Activated CD4-positive, alpha-beta T cell treated with anti-CD3 and anti-CD28 coated beads, Interleukin-2, amount 10 ng/mL, durations not matched to agents 24 days and 14 days (primary cell): ENCODE measurements around the gene PNPLA8. TPM values are rescaled to one million over a fixed set of nuclear protein-coding genes. Genes with fewer than 3 reads are reported as not detected.
"Not testable (repeated sequence)": the region's sequence is repeated elsewhere in the genome, so short reads cannot be mapped to it uniquely, and the experiment has no call there.

Experiments
- DNase-seq: peaks from one replicate; pipeline ENCODE4 v3.0.0; 2022
- H3K27ac Mint-ChIP-seq: one replicate; pipeline ENCODE4 v1.8.0; 2022; ENCODE audit warnings: mild to moderate bottlenecking, mixed read lengths
- H3K27me3 Mint-ChIP-seq: one replicate; pipeline ENCODE4 v1.8.0; 2022; ENCODE audit warnings: mixed read lengths
- H3K36me3 Mint-ChIP-seq: one replicate; pipeline ENCODE4 v1.8.0; 2022; ENCODE audit warnings: low read depth, mild to moderate bottlenecking, mixed read lengths
- H3K4me1 Mint-ChIP-seq: one replicate; pipeline ENCODE4 v1.8.0; 2021; ENCODE audit warnings: mixed read lengths
- H3K4me3 Mint-ChIP-seq: one replicate; pipeline ENCODE4 v1.8.0; 2022; ENCODE audit warnings: mild to moderate bottlenecking, moderate library complexity, mixed read lengths
- H3K9me3 Mint-ChIP-seq: one replicate; pipeline ENCODE4 v1.8.0; 2021; ENCODE audit warnings: mixed read lengths
- intact Hi-C: fragments of 100-400 bp; cut with micrococcal nuclease; formaldehyde crosslinking; loops from one replicate; pipeline ENCODE4 v1.15.1; 2023
- total RNA-seq: library from RNA; stranded (reverse); gene quantifications from 2 replicates; pipeline ENCODE4 v1.2.3, GENCODE V29; 2022

PNPLA8 gene
- 16.6 and 17.2 TPM in 2 replicates for total RNA-seq

GRCh38 chr7:108525985-108526767, at the start of gene PNPLA8:
TSS of gene PNPLA8 (minus strand) at chr7:108526135. CDS start at chr7:108515491, 10,644 bp downstream.
- H3K4me3 Mint-ChIP-seq: peak within 1 kb of the TSS; percentile 88

GRCh38 chr7:108575156-108575555, 49.2 kb upstream of the PNPLA8 start:
- Mint-ChIP-seq H3K27ac (no peak overlapping the region), H3K27me3 (no peaks in the 10 kb centered on the region), H3K9me3 (peaks cover 3% of the 10 kb centered on the region), H3K36me3 (peaks cover 60% of the 10 kb centered on the region), H3K4me1 (peaks cover 19% of the 10 kb centered on the region), H3K4me3 (no peak overlapping the region)
- no peak for DNase-seq
- intact Hi-C loops: no loop called here

More at GRCh38 chr7:108525985-108526767, at the start of gene PNPLA8:
- DNase-seq: peak; percentile 100
- intact Hi-C loops: loop anchor here (1.0 kb wide), 1 partner anchor 43 kb away; the partner anchor contains the start of genes DNAJB9 and THAP5
- Mint-ChIP-seq H3K27me3 (peaks cover 2% of the 10 kb centered on the region), H3K9me3 (no peaks in the 10 kb centered on the region), H3K4me1 (peaks cover 36% of the 10 kb centered on the region), H3K27ac (peak within 1 kb of the TSS; percentile 100), H3K36me3 (peaks cover 4% of the 10 kb centered on the region)

GRCh38 chr7:108572480-108572879, 46.5 kb upstream of the PNPLA8 start:
- intact Hi-C loops: no loop called here
- H3K36me3 Mint-ChIP-seq: peaks cover 56% of the 10 kb centered on the region
- no peak overlapping the region for H3K4me3 Mint-ChIP-seq
- no peak overlapping the region for H3K27ac Mint-ChIP-seq
- no peaks in the 10 kb centered on the region for H3K27me3 Mint-ChIP-seq
- peaks cover 31% of the 10 kb centered on the region for H3K4me1 Mint-ChIP-seq
- DNase-seq: no peak
- H3K9me3 Mint-ChIP-seq: no peaks in the 10 kb centered on the region

DNA sequence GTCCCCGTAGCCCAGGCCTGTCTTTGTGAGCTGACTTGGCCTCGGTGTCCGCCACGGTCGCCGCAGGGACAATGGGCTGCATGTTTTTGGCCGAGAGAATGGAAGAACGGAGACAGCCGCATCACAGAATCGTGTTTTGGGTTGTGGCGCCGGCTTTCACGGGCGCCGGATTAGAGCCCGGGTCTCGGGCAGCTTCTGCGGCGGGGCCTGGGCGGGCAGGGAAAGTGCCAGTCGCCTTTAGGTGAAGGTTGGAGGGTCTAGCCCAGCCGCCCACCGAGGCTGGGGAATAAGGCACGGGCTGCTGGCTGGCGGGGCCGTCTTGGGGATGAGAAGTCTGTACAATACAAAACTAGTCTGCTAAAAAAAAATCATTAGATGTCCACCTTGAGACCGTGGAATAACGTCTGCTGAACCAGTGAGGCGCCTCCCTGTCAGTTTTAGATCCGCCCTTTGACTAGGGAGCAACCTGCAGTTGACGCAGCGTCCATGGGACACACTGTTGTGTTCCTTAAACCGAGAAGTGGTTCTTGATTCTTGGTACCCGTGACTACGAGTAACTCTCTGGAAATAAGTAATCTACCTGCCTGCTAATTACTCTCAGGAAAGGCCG, 44.3 kb upstream of the PNPLA8 start:
- Mint-ChIP-seq H3K9me3 (peaks cover 6% of the 10 kb centered on the region), H3K36me3 (peaks cover 49% of the 10 kb centered on the region), H3K4me3 (peak overlapping the region; percentile 100), H3K4me1 (peaks cover 39% of the 10 kb centered on the region), H3K27ac (peak overlapping the region; percentile 100), H3K27me3 (no peaks in the 10 kb centered on the region)
- intact Hi-C loops: no loop called here
- DNase-seq: peak; percentile 86

- Mint-ChIP-seq H3K27me3 (no peaks in the 10 kb centered on the region), H3K27ac (peak within 1 kb of the TSS; percentile 100), H3K36me3 (peaks cover 49% of the 10 kb centered on the region), H3K9me3 (peaks cover 6% of the 10 kb centered on the region), H3K4me1 (peaks cover 39% of the 10 kb centered on the region), H3K4me3 (peak within 1 kb of the TSS; percentile 100)
- DNase-seq: peak; percentile 100
- intact Hi-C loops: loop anchor here (1.0 to 10.0 kb wide), 3 partner anchors 43 to 1007 kb away; partner anchors contain the start of genes CBLL1, COG5, DUS4L and PNPLA8
These were observed 43.6 kb upstream of the PNPLA8 start, which contains the start of the genes DNAJB9 and THAP5 for GRCh38 chr7:108569381-108570145. TSS of gene DNAJB9 (plus strand) at chr7:108569874. CDS start at chr7:108571727, 1,853 bp downstream. TSS of gene THAP5 (minus strand) at chr7:108569706. CDS start at chr7:108569569, 137 bp downstream.

DNA sequence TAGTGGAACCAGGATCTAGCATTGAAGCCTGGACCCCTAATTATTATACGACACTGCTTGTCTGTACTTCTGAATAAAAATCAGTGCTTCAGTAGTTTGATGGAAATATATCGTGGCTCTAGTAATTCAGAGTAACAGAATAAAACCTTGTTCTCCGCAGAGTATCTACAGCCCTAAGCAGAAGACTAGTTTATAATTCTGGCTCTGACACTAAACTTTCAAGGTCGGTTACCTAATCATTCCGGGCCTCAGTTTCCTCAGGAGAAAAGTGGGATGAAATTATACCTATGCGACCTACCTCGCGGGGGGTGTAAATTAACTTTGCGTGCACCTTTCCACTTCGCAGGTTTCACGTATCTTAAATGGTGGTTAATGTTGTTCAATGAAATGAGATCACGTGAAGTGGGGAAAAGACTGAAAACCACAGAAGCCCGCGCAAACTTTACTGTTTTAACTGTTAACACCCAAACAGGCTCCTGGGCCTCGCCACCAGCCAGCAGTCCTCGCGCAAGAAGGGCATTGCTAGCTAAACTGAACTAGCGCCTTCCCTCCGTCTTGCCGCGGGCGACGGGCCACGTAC, 43.0 kb upstream of the PNPLA8 start:
- Mint-ChIP-seq H3K27me3 (no peaks in the 10 kb centered on the region), H3K9me3 (peaks cover 6% of the 10 kb centered on the region), H3K4me1 (peaks cover 37% of the 10 kb centered on the region), H3K27ac (peak overlapping the region; percentile 100), H3K36me3 (peaks cover 51% of the 10 kb centered on the region), H3K4me3 (peak overlapping the region; percentile 100)
- DNase-seq: no peak
- intact Hi-C loops: loop anchor here (1.0 to 10.0 kb wide), 3 partner anchors 43 to 1006 kb away; partner anchors contain the start of genes CBLL1, COG5, DUS4L and PNPLA8

- Mint-ChIP-seq H3K9me3 (peaks cover 6% of the 10 kb centered on the region), H3K27me3 (no peaks in the 10 kb centered on the region), H3K27ac (no peak overlapping the region), H3K4me1 (peaks cover 28% of the 10 kb centered on the region), H3K36me3 (peaks cover 43% of the 10 kb centered on the region), H3K4me3 (no peak overlapping the region)
- DNase-seq: no peak
- intact Hi-C loops: loop anchor here (10.0 kb wide), 1 partner anchor 821 kb away; the partner anchor contains the start of gene CBLL1
These were observed 40.1 kb upstream of the PNPLA8 start for GRCh38 chr7:108565987-108566386.

DNA sequence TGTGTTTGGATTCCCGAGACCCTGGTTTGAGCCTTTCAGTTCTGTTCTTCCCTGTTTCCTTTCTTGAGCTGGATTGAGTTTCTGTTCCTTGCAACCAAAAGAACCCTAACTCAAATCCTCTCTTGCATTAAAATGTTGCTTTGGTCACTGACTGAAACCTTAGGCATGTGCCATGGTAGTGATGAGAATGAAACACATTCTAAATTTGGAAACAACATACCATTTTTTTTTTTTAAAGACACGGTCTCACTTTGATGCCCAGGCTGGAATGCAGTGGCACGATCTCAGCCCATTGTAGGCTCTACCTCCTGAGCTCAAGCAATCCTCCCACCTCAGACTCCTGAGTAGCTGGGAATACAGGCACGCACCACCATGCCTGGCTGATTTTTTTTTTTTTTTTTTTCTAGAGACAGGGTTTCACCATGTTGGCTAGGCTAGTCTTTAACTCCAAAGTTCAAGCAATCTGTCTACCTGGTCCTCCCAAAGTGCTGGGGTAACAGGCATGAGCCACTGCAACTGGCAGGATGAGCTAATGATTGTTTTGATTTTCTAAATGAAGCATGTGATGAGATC, 35.2 kb upstream of the PNPLA8 start:
- Mint-ChIP-seq H3K27me3 (no peaks in the 10 kb centered on the region), H3K4me3 (no peak overlapping the region), H3K4me1 (peaks cover 8% of the 10 kb centered on the region), H3K9me3 (peaks cover 19% of the 10 kb centered on the region), H3K36me3 (peaks cover 46% of the 10 kb centered on the region), H3K27ac (no peak overlapping the region)
- no peak for DNase-seq
- intact Hi-C loops: loop anchor here (10.0 kb wide), 1 partner anchor 816 kb away; the partner anchor contains the start of gene CBLL1

DNA sequence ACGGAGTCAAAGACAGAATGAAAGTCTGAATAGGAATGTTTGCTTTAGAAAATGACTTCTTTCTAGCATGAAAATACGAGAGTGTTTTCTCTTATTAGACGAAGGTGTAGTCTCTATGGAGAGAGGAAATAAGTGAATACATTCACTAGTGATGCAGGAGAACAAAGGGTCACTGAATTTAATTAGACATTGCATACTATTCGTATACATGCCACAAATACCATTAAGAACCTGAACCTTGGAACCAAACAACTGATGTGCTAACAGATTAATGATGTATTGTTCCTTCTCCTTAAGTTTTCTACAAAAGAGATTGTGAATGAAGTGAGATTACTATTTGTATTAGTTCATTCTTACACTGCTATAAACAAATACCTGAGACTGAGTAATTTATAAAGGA, 33.3 kb upstream of the PNPLA8 start:
- H3K27ac Mint-ChIP-seq: no peak overlapping the region
- H3K9me3 Mint-ChIP-seq: peaks cover 13% of the 10 kb centered on the region
- peaks cover 4% of the 10 kb centered on the region for H3K4me1 Mint-ChIP-seq
- no peaks in the 10 kb centered on the region for H3K27me3 Mint-ChIP-seq
- DNase-seq: no peak
- peaks cover 34% of the 10 kb centered on the region for H3K36me3 Mint-ChIP-seq
- intact Hi-C loops: no loop called here
- no peak overlapping the region for H3K4me3 Mint-ChIP-seq

GRCh38 chr7:108557617-108558016, 31.7 kb upstream of the PNPLA8 start:
- intact Hi-C loops: no loop called here
- H3K4me3 Mint-ChIP-seq: no peak overlapping the region
- peaks cover 4% of the 10 kb centered on the region for H3K4me1 Mint-ChIP-seq
- no peaks in the 10 kb centered on the region for H3K27me3 Mint-ChIP-seq
- H3K9me3 Mint-ChIP-seq: peaks cover 13% of the 10 kb centered on the region
- DNase-seq: no peak
- no peak overlapping the region for H3K27ac Mint-ChIP-seq
- peaks cover 29% of the 10 kb centered on the region for H3K36me3 Mint-ChIP-seq

- intact Hi-C loops: no loop called here
- no peak overlapping the region for H3K27ac Mint-ChIP-seq
- H3K9me3 Mint-ChIP-seq: peaks cover 13% of the 10 kb centered on the region
- peaks cover 27% of the 10 kb centered on the region for H3K36me3 Mint-ChIP-seq
- no peak overlapping the region for H3K4me3 Mint-ChIP-seq
- peaks cover 6% of the 10 kb centered on the region for H3K4me1 Mint-ChIP-seq
- no peak for DNase-seq
- H3K27me3 Mint-ChIP-seq: no peaks in the 10 kb centered on the region
These were observed 31.3 kb upstream of the PNPLA8 start for GRCh38 chr7:108557191-108557590.

GRCh38 chr7:108556665-108557064, 30.7 kb upstream of the PNPLA8 start:
- not testable (repeated sequence) for H3K4me3 Mint-ChIP-seq

More at GRCh38 chr7:108556665-108557064, 30.7 kb upstream of the PNPLA8 start:
- H3K4me1 Mint-ChIP-seq, intact Hi-C loops, H3K27ac Mint-ChIP-seq, DNase-seq, H3K27me3 Mint-ChIP-seq: not testable (repeated sequence)
- peaks cover 25% of the 10 kb centered on the region for H3K36me3 Mint-ChIP-seq
- peaks cover 13% of the 10 kb centered on the region for H3K9me3 Mint-ChIP-seq
